Globus pallidus (tissue), 1 donor: ENCODE measurements around the gene AFP.
"Not testable (repeated sequence)": the region's sequence is repeated elsewhere in the genome, so short reads cannot be mapped to it uniquely, and the experiment has no call there.

Experiments used
- DNase-seq: peaks from one replicate; pipeline ENCODE4 v3.0.0-alpha.2; 2015; ENCODE audit warnings: low spot score

Gene AFP

GRCh38 chr4:73435984-73436383 is at the start of gene AFP:
Gene AFP (plus strand): TSS chr4:73436221. CDS start chr4:73436263, 42 bp downstream.
- DNase-seq = no peak

- no peak for DNase-seq
Observed at GRCh38 chr4:73387552-73387951, 48.5 kb upstream of the AFP start.

- no peak for DNase-seq
Observed at GRCh38 chr4:73388887-73389286, 47.1 kb upstream of the AFP start.

- DNase-seq = not testable (repeated sequence)
Observed at GRCh38 chr4:73389663-73390062, 46.4 kb upstream of the AFP start.

- DNase-seq = no peak
Observed at GRCh38 chr4:73391774-73392173, 44.2 kb upstream of the AFP start.

- DNase-seq = no peak
Observed at GRCh38 chr4:73392936-73393335, 43.1 kb upstream of the AFP start.

- DNase-seq = no peak
Observed at GRCh38 chr4:73396304-73396703, 39.7 kb upstream of the AFP start.

- no peak for DNase-seq
Observed at GRCh38 chr4:73396993-73397972, 38.7 kb upstream of the AFP start.

GRCh38 chr4:73401412-73401811 is 34.6 kb upstream of the AFP start:
- DNase-seq = no peak

GRCh38 chr4:73404042-73404441 is 32.0 kb upstream of the AFP start, which contains the start of gene ALB:
Gene ALB (plus strand): TSS chr4:73404287. CDS start chr4:73404328, 41 bp downstream.
- no peak for DNase-seq

GRCh38 chr4:73404457-73404856 is 31.6 kb upstream of the AFP start:
- DNase-seq = no peak

GRCh38 chr4:73405138-73405537 is 30.9 kb upstream of the AFP start:
- DNase-seq = no peak

GRCh38 chr4:73406548-73406875 is 29.5 kb upstream of the AFP start:
- no peak for DNase-seq

- DNase-seq = no peak
Observed at GRCh38 chr4:73407227-73407673, 28.8 kb upstream of the AFP start.

GRCh38 chr4:73408181-73408867 is 27.7 kb upstream of the AFP start:
- no peak for DNase-seq

GRCh38 chr4:73409012-73409862 is 26.8 kb upstream of the AFP start:
- no peak for DNase-seq

- no peak for DNase-seq
Observed at GRCh38 chr4:73409978-73410548, 26.0 kb upstream of the AFP start.

GRCh38 chr4:73410916-73411730 is 24.9 kb upstream of the AFP start:
- DNase-seq = no peak

- no peak for DNase-seq
Observed at GRCh38 chr4:73411731-73412414, 24.1 kb upstream of the AFP start.

GRCh38 chr4:73413294-73413755 is 22.7 kb upstream of the AFP start:
- no peak for DNase-seq
